ENCODE data around the gene CGB2. TPM values are rescaled to one million over a fixed set of nuclear protein-coding genes. Genes with fewer than 3 reads are reported as not detected.

CGB2 gene
- total and polyA plus RNA-seq, 9 of the 15 experiments (the other 6 are each of a cell fraction or from before 2014, with no cell fraction given) = 0.22 TPM; not detected in 8

- CTCF ChIA-PET (ENCODE audit: low intra/inter-chr PET ratio) = no interaction called here
- no peak for FAIRE-seq
- intact Hi-C loops (cut with micrococcal nuclease) = loop anchor here (5.0 kb wide), 1 partner anchor 283 kb away; no protein-coding TSS in a partner anchor
These were observed 38.7 kb downstream of the CGB2 start for GRCh38 chr19:49070416-49070815.

More at GRCh38 chr19:49070416-49070815, 38.7 kb downstream of the CGB2 start:
- H3K27ac ChIP-seq (ENCODE audit: extremely low read depth, low read depth, low read length) = no peak overlapping the region
- in situ Hi-C loops (cut with MboI) = no loop called here
- H3K9me3 ChIP-seq (replicated peaks; ENCODE audit: control insufficient read depth, insufficient read depth, low read depth, low read length) = no peaks in the 10 kb centered on the region
- peaks cover 9 to 35% of the 10 kb centered on the region in 2 experiments; a peak in 4 of 5 replicates for H3K4me1 ChIP-seq (replicated peaks in 1 of 2; ENCODE audit: control insufficient read depth in 2 of 2, insufficient read depth in 2 of 2, low read length in 2 of 2)
- H3K27me3 ChIP-seq (ENCODE audit: control insufficient read depth in 2 of 2, insufficient read depth in 2 of 2, low read length in 2 of 2) = peaks cover 17 to 42% of the 10 kb centered on the region in 2 experiments; a peak in 4 of 5 replicates
- no peak overlapping the region for H3K9ac ChIP-seq (ENCODE audit: insufficient read depth in 1 of 2, low read depth in 2 of 2, low read length in 2 of 2)
- no peak for ATAC-seq
- no peak for DNase-seq (ENCODE audit: extremely low read depth in 1 of 4, low spot score in 3 of 4)
- BruUV-seq (replicated peaks) = no TSS peak
- no peak for TF ChIP-seq ASH1L (IDR thresholded peaks at IDR 0.05; ENCODE audit: borderline replicate concordance, low read depth, partially characterized antibody)
- TF ChIP-seq TSC22D4 (tag; IDR thresholded peaks at IDR 0.05) = no peak
- no peak for TF ChIP-seq ZC3H11A (IDR thresholded peaks at IDR 0.05; ENCODE audit: low read depth, low read length)
- TF ChIP-seq BRF2 (IDR thresholded peaks at IDR 0.05; ENCODE audit: borderline replicate concordance, insufficient read depth, insufficient read length) = no peak
- TF ChIP-seq MTA3 (IDR thresholded peaks at IDR 0.05; ENCODE audit: borderline replicate concordance) = no peak
- no peak for TF ChIP-seq PHB2 (IDR thresholded peaks at IDR 0.05; ENCODE audit: low read depth)
- no peak for TF ChIP-seq FOXJ3 (CRISPR knock-in tag; IDR thresholded peaks at IDR 0.05)
- no peak for TF ChIP-seq MTA1 (IDR thresholded peaks at IDR 0.05; ENCODE audit: borderline replicate concordance)
- TF ChIP-seq ZNF311 (CRISPR knock-in tag; IDR thresholded peaks at IDR 0.05) = no peak
- TF ChIP-seq RBM25 (IDR thresholded peaks at IDR 0.05; ENCODE audit: low read depth, low read length, severe bottlenecking) = no peak
- no peak for TF ChIP-seq SUPT5H (IDR thresholded peaks at IDR 0.05)
- no peak for TF ChIP-seq FOS (IDR thresholded peaks at IDR 0.05; ENCODE audit: extremely low read depth, insufficient read length)
- TF ChIP-seq, protein P1, sequence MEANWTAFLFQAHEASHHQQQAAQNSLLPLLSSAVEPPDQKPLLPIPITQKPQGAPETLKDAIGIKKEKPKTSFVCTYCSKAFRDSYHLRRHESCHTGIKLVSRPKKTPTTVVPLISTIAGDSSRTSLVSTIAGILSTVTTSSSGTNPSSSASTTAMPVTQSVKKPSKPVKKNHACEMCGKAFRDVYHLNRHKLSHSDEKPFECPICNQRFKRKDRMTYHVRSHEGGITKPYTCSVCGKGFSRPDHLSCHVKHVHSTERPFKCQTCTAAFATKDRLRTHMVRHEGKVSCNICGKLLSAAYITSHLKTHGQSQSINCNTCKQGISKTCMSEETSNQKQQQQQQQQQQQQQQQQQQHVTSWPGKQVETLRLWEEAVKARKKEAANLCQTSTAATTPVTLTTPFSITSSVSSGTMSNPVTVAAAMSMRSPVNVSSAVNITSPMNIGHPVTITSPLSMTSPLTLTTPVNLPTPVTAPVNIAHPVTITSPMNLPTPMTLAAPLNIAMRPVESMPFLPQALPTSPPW (CRISPR knock-in tag; IDR thresholded peaks at IDR 0.05) = no peak
- TF ChIP-seq MEF2A (IDR thresholded peaks at IDR 0.05; ENCODE audit: control insufficient read depth, low read depth, low read length) = no peak
- TF ChIP-seq NELFE (IDR thresholded peaks at IDR 0.05; ENCODE audit: insufficient read depth, insufficient read length) = no peak
- no peak for TF ChIP-seq ZNF75A (CRISPR knock-in tag; IDR thresholded peaks at IDR 0.05)
- TF ChIP-seq PHF21A (IDR thresholded peaks at IDR 0.05; ENCODE audit: borderline replicate concordance, low read depth) = no peak
- H3K79me2 ChIP-seq (ENCODE audit: control insufficient read depth, insufficient read depth, low read length) = no peaks in the 10 kb centered on the region
- no peak overlapping the region for H3K4me2 ChIP-seq (ENCODE audit: insufficient read depth, low read length)
- H3K4me3 ChIP-seq = no peak overlapping the region
- no peak overlapping the region for H2AFZ ChIP-seq (ENCODE audit: low read depth, low read length)
- WGBS (ENCODE audit: insufficient coverage, low coverage, missing lambda C conversion rate) = 36% methylated on average over 20 of the region's 21 CpGs
- no peaks in the 10 kb centered on the region for H4K20me1 ChIP-seq (replicated peaks; ENCODE audit: control insufficient read depth, insufficient read depth, low read length)
- POLR2A ChIA-PET = interaction anchor here (0.7 to 1.6 kb wide), 5 partner anchors 10 to 62 kb away, joined by 3 to 6 read pairs (median 3); no protein-coding TSS in a partner anchor
- no peaks in the 10 kb centered on the region for H3K9me1 ChIP-seq (ENCODE audit: control insufficient read depth, insufficient read depth, low read length)
- H3K36me3 ChIP-seq (ENCODE audit: control insufficient read depth, insufficient read depth, low read length) = no peaks in the 10 kb centered on the region

Data from K562 (cell line).